Nephron progenitor cell (in vitro differentiated cells): ENCODE results near the gene GUCD1.

ENCODE experiments used
- DNase-seq: peaks from one replicate; pipeline ENCODE4 v3.0.0; 2021
- H3K27ac Mint-ChIP-seq: 2 replicates; pipeline ENCODE4 v1.8.0; 2021; ENCODE audit warnings: mild to moderate bottlenecking, moderate library complexity, mixed read lengths
- H3K27me3 Mint-ChIP-seq: 2 replicates; pipeline ENCODE4 v1.8.0; 2021; ENCODE audit warnings: mild to moderate bottlenecking, low read depth, mixed read lengths; ENCODE audit not compliant: poor library complexity
- H3K36me3 Mint-ChIP-seq: 2 replicates; pipeline ENCODE4 v1.8.0; 2021; ENCODE audit warnings: low read depth, mixed read lengths
- H3K4me1 Mint-ChIP-seq: 2 replicates; pipeline ENCODE4 v1.8.0; 2021; ENCODE audit warnings: mixed read lengths
- H3K4me3 Mint-ChIP-seq: 2 replicates; pipeline ENCODE4 v1.8.0; 2021; ENCODE audit warnings: mild to moderate bottlenecking, moderate library complexity, mixed read lengths
- H3K9me3 Mint-ChIP-seq: 2 replicates; pipeline ENCODE4 v1.8.0; 2021; ENCODE audit warnings: mild to moderate bottlenecking, moderate library complexity, mixed read lengths
- TF ChIP-seq, protein P1 (sequence below): fragments of 200-600 bp; sonication (generic); IDR thresholded peaks from 2 replicates; pipeline ENCODE4 v1.5.0; 2021; ENCODE audit warnings: antibody characterized with exemption

Gene GUCD1

DNA sequence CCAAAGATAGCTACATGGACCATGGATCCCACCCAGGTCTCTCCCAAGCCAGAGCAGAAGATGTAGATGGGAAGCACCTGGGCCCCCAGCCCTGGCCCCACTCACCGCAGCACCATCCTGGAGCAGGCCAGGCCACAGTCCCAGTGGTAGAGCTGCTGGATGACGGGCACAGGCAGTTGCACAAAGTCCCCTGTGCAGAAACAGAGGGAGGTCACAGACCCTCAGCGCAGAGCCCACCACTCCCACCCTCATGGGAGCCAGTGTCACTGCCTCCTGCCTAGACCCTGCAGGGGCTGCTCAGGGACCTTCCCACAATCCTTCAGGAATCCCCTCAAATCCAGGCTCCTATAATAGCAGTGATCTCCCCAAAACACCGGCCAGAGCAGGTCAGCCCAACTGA, 6.1 kb downstream of the GUCD1 start:
- Mint-ChIP-seq H3K4me3 (no peak overlapping the region), H3K4me1 (peaks cover 12% of the 10 kb centered on the region), H3K36me3 (peaks cover 25% of the 10 kb centered on the region), H3K27ac (no peak overlapping the region), H3K9me3 (no peaks in the 10 kb centered on the region), H3K27me3 (peaks cover 7% of the 10 kb centered on the region)
- DNase-seq = no peak
- TF ChIP-seq, protein P1, sequence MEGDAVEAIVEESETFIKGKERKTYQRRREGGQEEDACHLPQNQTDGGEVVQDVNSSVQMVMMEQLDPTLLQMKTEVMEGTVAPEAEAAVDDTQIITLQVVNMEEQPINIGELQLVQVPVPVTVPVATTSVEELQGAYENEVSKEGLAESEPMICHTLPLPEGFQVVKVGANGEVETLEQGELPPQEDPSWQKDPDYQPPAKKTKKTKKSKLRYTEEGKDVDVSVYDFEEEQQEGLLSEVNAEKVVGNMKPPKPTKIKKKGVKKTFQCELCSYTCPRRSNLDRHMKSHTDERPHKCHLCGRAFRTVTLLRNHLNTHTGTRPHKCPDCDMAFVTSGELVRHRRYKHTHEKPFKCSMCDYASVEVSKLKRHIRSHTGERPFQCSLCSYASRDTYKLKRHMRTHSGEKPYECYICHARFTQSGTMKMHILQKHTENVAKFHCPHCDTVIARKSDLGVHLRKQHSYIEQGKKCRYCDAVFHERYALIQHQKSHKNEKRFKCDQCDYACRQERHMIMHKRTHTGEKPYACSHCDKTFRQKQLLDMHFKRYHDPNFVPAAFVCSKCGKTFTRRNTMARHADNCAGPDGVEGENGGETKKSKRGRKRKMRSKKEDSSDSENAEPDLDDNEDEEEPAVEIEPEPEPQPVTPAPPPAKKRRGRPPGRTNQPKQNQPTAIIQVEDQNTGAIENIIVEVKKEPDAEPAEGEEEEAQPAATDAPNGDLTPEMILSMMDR = no peak

DNA sequence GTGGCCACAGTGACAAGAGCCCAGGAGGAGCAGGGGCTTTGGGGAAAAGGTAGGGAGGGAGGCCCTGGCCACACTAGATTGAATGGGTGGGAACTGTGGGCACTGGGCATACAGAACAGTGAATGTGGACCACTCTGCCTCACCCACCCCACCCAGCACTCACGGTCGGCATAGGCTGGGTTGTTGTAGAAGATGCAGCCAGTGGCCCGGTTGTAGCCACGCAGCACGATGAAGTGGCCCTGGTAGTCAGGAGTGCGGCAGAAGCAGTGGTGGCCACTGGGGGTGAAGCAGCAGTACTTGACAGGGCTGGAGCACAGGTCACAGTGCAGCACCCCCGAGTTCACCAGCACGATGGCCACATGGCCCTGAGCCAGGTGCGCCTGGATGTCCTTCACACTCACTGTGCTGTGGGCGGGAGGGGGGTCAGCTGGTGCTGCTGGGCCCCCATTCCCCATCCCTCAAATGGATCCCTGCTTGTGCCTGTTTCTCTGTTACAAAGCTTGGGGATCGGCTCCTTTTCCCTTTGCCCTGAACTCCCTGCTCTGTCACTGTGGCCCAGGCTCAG, 11.2 kb downstream of the GUCD1 start:
- peaks cover 37% of the 10 kb centered on the region for H3K36me3 Mint-ChIP-seq

DNA sequence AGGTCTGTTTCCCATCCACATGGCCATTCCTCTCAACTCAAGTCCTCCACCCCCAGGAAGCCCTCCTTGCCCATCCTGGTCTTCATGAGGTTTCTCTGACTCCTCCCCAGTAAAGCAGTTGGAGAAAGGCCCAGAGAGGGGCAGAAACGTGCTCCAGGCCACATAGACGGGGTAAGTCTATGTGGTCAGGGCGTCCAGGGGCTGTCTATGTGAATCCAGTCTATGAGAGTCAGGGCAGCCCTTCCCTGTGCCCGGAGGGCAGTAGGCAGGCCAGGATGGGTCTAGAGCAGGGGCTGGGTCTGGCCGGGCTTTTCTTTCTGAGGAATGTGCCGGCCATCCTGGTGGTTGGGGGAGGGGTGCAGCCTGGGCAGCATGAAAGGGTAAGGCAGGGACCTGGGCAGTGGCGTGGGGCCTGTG, 11.7 kb downstream of the GUCD1 start:
- DNase-seq = no peak
- Mint-ChIP-seq H3K4me1 (no peaks in the 10 kb centered on the region), H3K27ac (no peak overlapping the region), H3K36me3 (peaks cover 34% of the 10 kb centered on the region), H3K9me3 (no peaks in the 10 kb centered on the region), H3K4me3 (no peak overlapping the region), H3K27me3 (peaks cover 3% of the 10 kb centered on the region)
- TF ChIP-seq, protein P1 = no peak

More for the DNA sequence above, 11.2 kb downstream of the GUCD1 start:
- no peak overlapping the region for H3K27ac Mint-ChIP-seq
- H3K4me1 Mint-ChIP-seq = no peaks in the 10 kb centered on the region
- H3K9me3 Mint-ChIP-seq = no peaks in the 10 kb centered on the region
- DNase-seq = no peak
- TF ChIP-seq, protein P1 = no peak
- H3K4me3 Mint-ChIP-seq = no peak overlapping the region
- H3K27me3 Mint-ChIP-seq = peaks cover 3% of the 10 kb centered on the region

DNA sequence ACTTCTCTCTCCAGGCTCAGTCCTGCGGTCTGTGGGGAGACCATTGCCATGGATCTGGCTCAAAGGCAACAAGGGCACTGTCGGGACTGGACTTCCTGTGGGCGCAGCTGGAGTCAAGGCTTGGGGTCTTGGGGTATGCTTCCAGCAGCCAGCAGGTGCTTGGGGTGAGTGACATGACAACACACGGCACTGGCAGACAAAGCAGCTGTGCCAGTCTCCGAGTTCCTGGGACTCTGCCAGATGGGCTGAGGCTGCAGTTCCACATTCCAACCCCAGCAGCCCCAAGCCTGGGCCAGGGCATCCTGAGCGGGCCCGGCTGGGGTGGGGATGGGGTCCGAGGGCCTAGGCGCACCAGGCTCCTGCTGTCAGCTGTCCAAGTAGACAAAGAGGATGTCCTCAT, 12.3 kb downstream of the GUCD1 start:
- Mint-ChIP-seq H3K27me3 (peaks cover 3% of the 10 kb centered on the region), H3K36me3 (peaks cover 30% of the 10 kb centered on the region), H3K9me3 (no peaks in the 10 kb centered on the region), H3K4me3 (no peak overlapping the region), H3K4me1 (no peaks in the 10 kb centered on the region), H3K27ac (no peak overlapping the region)
- no peak for DNase-seq
- TF ChIP-seq, protein P1 = no peak

DNA sequence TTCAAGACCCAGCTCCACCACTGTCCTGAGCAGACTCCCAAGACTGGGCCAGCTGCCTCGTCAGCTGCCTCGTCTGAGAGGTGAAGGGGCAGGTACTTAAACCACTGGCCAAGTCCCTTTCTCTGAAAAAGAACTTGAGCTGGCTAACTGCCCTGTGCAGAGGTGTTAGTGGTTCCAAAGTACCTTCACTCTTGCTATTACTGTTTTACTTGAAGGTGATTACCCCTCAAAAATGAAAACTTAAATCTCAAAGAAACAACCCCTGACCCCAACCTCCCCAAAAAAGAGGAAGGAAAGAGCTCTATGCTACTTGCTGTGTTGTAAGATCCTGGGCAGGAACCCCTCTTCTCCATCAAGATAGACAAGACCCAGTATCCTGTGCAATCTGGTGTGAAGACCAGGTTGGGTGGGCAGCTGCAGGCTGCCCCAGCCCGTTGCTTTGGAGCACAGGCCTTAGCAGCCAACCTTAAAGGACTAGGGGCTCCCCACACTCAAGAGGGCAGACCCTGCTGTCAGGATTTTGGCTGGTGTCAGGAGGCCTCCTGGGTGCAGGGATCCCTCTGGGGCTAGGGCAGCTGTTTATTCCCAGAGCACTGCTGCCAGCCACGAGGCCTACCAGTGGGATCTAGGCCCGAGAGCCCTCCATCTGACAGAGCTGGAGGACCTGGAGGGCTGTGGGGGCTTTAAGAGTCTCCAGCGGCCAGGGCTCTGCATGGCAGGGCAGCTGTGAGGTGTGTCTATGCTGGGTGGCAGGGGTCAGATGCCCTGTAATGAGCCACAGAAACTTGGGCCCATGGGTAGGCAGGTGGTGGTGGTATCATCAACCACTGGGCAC, 13.0 kb downstream of the GUCD1 start:
- Mint-ChIP-seq H3K36me3 (peaks cover 22% of the 10 kb centered on the region), H3K9me3 (no peaks in the 10 kb centered on the region), H3K4me3 (no peak overlapping the region), H3K27ac (no peak overlapping the region), H3K27me3 (peaks cover 3% of the 10 kb centered on the region), H3K4me1 (no peaks in the 10 kb centered on the region)
- DNase-seq = no peak
- TF ChIP-seq, protein P1 = no peak
